ENCODE results near the gene PLCD3.

PLCD3 gene

GRCh38 chr17:45091778-45092425 is 40.4 kb downstream of the PLCD3 start:
- Histone ChIP-seq H3K4me3 (no peak overlapping the region), H3K27ac (peak overlapping the region in 1 of 2 donors; percentile 94)
- TF ChIP-seq, protein P1, sequence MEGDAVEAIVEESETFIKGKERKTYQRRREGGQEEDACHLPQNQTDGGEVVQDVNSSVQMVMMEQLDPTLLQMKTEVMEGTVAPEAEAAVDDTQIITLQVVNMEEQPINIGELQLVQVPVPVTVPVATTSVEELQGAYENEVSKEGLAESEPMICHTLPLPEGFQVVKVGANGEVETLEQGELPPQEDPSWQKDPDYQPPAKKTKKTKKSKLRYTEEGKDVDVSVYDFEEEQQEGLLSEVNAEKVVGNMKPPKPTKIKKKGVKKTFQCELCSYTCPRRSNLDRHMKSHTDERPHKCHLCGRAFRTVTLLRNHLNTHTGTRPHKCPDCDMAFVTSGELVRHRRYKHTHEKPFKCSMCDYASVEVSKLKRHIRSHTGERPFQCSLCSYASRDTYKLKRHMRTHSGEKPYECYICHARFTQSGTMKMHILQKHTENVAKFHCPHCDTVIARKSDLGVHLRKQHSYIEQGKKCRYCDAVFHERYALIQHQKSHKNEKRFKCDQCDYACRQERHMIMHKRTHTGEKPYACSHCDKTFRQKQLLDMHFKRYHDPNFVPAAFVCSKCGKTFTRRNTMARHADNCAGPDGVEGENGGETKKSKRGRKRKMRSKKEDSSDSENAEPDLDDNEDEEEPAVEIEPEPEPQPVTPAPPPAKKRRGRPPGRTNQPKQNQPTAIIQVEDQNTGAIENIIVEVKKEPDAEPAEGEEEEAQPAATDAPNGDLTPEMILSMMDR (IDR thresholded peaks at IDR 0.05): no peak
- DNase-seq (ENCODE audit: low spot score): no peak

- TF ChIP-seq, protein P1 (IDR thresholded peaks at IDR 0.05): no peak
- H3K4me3 ChIP-seq: no peak overlapping the region
- DNase-seq (ENCODE audit: low spot score): no peak
- peak overlapping the region in 1 of 2 donors; percentile 94 for H3K27ac ChIP-seq
Observed at GRCh38 chr17:45090711-45091110, 41.6 kb downstream of the PLCD3 start.

GRCh38 chr17:45088741-45089140 is 43.6 kb downstream of the PLCD3 start:
- H3K4me3 ChIP-seq: no peak overlapping the region
- peak overlapping the region; percentile 35 to 63 for H3K27ac ChIP-seq
- TF ChIP-seq, protein P1 (IDR thresholded peaks at IDR 0.05): no peak

DNA sequence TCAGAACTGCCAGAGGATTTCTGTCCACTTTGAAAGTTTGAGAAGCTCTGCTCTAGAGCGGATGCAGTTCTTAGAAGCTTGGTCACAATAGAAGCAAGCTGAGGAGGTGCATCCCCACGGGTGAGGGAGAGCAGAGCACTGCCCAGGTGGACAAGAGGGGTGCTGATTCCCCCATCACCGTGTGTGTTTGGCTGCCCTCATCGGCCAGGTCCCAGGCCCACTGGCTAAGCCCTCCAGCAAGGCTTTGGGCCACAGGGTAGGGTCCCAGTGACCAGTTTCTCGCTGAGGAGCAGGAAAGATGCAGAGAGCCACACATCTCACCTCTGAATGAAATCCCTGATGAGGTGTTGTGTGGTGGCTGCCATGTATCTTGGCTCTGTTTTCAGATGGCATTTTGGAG is 44.3 kb downstream of the PLCD3 start:
- H3K4me3 ChIP-seq: no peak overlapping the region
- peak overlapping the region; percentile 63 to 78 for H3K27ac ChIP-seq
- TF ChIP-seq, protein P1 (IDR thresholded peaks at IDR 0.05): no peak
- no peak for DNase-seq (ENCODE audit: low spot score)

More at GRCh38 chr17:45088741-45089140, 43.6 kb downstream of the PLCD3 start:
- DNase-seq (ENCODE audit: low spot score): no peak

DNA sequence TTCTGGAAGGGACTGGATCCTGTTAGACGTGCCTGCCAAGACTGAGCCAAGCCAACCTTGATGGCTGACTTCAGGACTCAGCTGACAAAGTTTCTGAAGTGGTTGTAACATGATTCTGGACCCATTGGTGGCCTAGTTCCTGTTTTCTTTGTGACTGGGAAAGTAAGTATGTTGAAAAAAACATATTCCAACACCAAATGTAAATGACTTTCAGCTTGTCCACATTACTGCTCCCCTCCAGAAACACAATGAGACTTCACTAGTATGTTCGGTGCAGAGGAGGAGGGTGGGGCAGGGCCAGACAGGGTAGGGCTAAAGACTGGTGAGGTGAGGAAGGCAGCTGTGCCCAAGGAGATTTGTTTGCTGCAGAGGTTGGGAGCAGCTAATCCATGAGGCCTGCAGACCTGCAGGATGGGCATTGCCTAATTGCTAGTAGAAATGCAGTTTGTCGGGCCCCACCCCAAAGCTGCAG is 44.8 kb downstream of the PLCD3 start:
- DNase-seq (ENCODE audit: low spot score): no peak
- Histone ChIP-seq H3K27ac (peak overlapping the region; percentile 63 to 78), H3K4me3 (no peak overlapping the region)
- TF ChIP-seq, protein P1 (IDR thresholded peaks at IDR 0.05): no peak

DNA sequence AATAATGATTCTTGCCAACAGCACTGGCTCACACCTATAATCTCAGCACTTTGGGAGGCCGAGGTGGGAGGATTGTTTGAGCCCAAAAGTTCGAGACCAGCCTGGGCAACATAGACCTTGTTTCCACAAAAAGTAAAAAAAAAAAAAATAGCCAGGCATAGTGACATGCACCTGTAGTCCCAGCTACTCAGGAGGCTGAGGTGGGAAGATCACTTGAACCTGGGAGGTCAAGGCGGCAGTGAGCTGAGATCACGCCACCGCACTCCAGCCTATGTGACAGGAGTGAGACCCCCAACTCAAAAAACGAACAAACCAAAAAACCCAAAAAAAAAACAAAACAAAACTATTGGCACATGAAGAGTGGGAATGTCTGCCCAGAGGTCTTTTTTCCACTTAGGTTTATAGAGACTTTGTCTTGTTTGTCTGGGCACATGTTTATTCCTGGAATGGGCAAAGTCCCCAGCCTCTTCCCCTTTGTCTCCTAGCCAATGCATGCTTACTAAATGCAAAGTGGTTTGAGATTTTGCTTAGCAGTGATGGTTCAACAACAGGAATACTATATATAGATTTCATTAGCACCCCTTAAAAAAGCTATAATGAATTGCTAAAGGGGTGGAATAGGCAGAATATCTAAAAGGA is 45.3 kb downstream of the PLCD3 start:
- Histone ChIP-seq H3K4me3 (no peak overlapping the region), H3K27ac (peak overlapping the region; percentile 63 to 78)
- DNase-seq (ENCODE audit: low spot score): no peak
- TF ChIP-seq, protein P1 (IDR thresholded peaks at IDR 0.05): no peak

- peak overlapping the region; percentile 15 to 63 for H3K27ac ChIP-seq
Observed at GRCh38 chr17:45086391-45086790, 45.9 kb downstream of the PLCD3 start.

More at GRCh38 chr17:45086391-45086790, 45.9 kb downstream of the PLCD3 start:
- DNase-seq (ENCODE audit: low spot score): no peak
- TF ChIP-seq, protein P1 (IDR thresholded peaks at IDR 0.05): no peak
- no peak overlapping the region for H3K4me3 ChIP-seq
